CD4-positive, alpha-beta T cell (primary cell): ENCODE data around the gene LIPT1. TPM values are rescaled to one million over a fixed set of nuclear protein-coding genes. Genes with fewer than 3 reads are reported as not detected.

Source experiments
- ATAC-seq: fragments of 200-7000 bp; cut with Tn5 transposase; one replicate; pipeline ENCODE4 v1.10.0; 2022; ENCODE audit warnings: mild to moderate bottlenecking; ENCODE audit not compliant: poor library complexity
- CTCF ChIA-PET: fragments of 350-600 bp; sonication (Branson Sonifier 250); formaldehyde crosslinking; loops from one replicate; lab custom pipeline; 2021; ENCODE audit warnings: antibody characterized with exemption, inconsistent platforms; lab: Charles Lee
- POLR2A ChIA-PET: fragments of 350-600 bp; sonication (Branson Sonifier 250); formaldehyde crosslinking; loops from one replicate; lab custom pipeline; 2021; ENCODE audit warnings: antibody characterized with exemption, inconsistent platforms; lab: Charles Lee
- DNase-seq, 14 experiments: peaks; one replicate each; pipeline ENCODE4 v3.0.0-alpha.2; 2013 to 2020; ENCODE audit warnings: mixed read lengths in 2 of 14
- H3K27ac ChIP-seq, 2 donors: one replicate each; pipeline versions ENCODE4 v1.5.1 to v1.7.0; 2013; ENCODE audit warnings: low read length in 2 of 2, low read depth in 1 of 2, mild to moderate bottlenecking in 1 of 2
- H3K27me3 ChIP-seq, 2 experiments: 1 replicate in 1 of 2; 2 replicates in 1 of 2; pipeline versions ENCODE4 v1.6.1 to v1.7.0; 2013; ENCODE audit warnings: low read length in 2 of 2, control low read depth in 1 of 2, mild to moderate bottlenecking in 1 of 2, moderate library complexity in 1 of 2; ENCODE audit not compliant: insufficient read depth in 2 of 2, control insufficient read depth in 1 of 2
- H3K36me3 ChIP-seq: one replicate; pipeline ENCODE4 v1.6.1; 2013; ENCODE audit warnings: low read length, control low read depth; ENCODE audit not compliant: insufficient read depth
- H3K4me1 ChIP-seq: one replicate; pipeline ENCODE4 v1.6.1; 2013; ENCODE audit warnings: low read length, control low read depth; ENCODE audit not compliant: insufficient read depth
- H3K4me3 ChIP-seq: one replicate; pipeline ENCODE4 v1.5.1; 2013; ENCODE audit warnings: mild to moderate bottlenecking, low read length, moderate library complexity
- H3K9me3 ChIP-seq, 2 experiments: 1 replicate in 1 of 2; 2 replicates in 1 of 2; pipeline versions ENCODE4 v1.6.1 to v1.7.0; 2013; ENCODE audit warnings: low read length in 2 of 2, mild to moderate bottlenecking in 2 of 2, control low read depth in 1 of 2, moderate library complexity in 1 of 2; ENCODE audit not compliant: control insufficient read depth in 1 of 2, insufficient read depth in 1 of 2
- H3K27ac Mint-ChIP-seq: one replicate; pipeline ENCODE4 v1.8.0; 2020; ENCODE audit warnings: mixed read lengths
- H3K27me3 Mint-ChIP-seq: one replicate; pipeline ENCODE4 v1.8.0; 2021; ENCODE audit warnings: mixed read lengths
- H3K36me3 Mint-ChIP-seq: one replicate; pipeline ENCODE4 v1.8.0; 2021; ENCODE audit warnings: low read depth, mixed read lengths
- H3K4me1 Mint-ChIP-seq: one replicate; pipeline ENCODE4 v1.8.0; 2021; ENCODE audit warnings: low read depth, mixed read lengths
- H3K4me3 Mint-ChIP-seq: one replicate; pipeline ENCODE4 v1.8.0; 2020; ENCODE audit warnings: mild to moderate bottlenecking, mixed read lengths
- H3K9me3 Mint-ChIP-seq: one replicate; pipeline ENCODE4 v1.8.0; 2020; ENCODE audit warnings: mixed read lengths
- intact Hi-C, 2 experiments: fragments of 100-400 bp; cut with DNase I in 1 of 2; cut with micrococcal nuclease in 1 of 2; formaldehyde crosslinking; loops; one replicate each; pipeline versions ENCODE4 v1.15.1 to v1.9.0; 2023 to 2025; cut with DNase I, micrococcal nuclease
- total RNA-seq, 174 experiments: library from RNA in 2 of 174; stranded (reverse) in 2 of 174; gene quantifications; one replicate each; pipeline ENCODE4 v1.2.3 and lab custom pipeline; 2021 to 2026
- TF ChIP-seq, protein P1 (sequence below): fragments of 200-600 bp; IDR thresholded peaks from one replicate; pipeline ENCODE4 v1.8.0; 2022; ENCODE audit warnings: antibody characterized with exemption, mild to moderate bottlenecking

Gene LIPT1
- total RNA-seq, 2 experiments from 2014 or later, result 12.5 to 13.3 TPM

GRCh38 chr2:99152199-99152895 is 2.4 kb upstream of the LIPT1 start:
- H3K27me3 ChIP-seq, result no peaks in the 10 kb centered on the region

GRCh38 chr2:99153921-99154604 is 704 bp upstream of the LIPT1 start:
- Mint-ChIP-seq H3K36me3 (peaks cover 45% of the 10 kb centered on the region), H3K4me3 (no peak overlapping the region), H3K27me3 (no peaks in the 10 kb centered on the region), H3K9me3 (no peaks in the 10 kb centered on the region), H3K27ac (no peak overlapping the region), H3K4me1 (peaks cover 35% of the 10 kb centered on the region)
- Histone ChIP-seq H3K9me3 (no peaks in the 10 kb centered on the region), H3K36me3 (peaks cover 10% of the 10 kb centered on the region), H3K27ac (peak overlapping the region; percentile 93 to 95), H3K4me1 (peaks cover 21% of the 10 kb centered on the region), H3K27me3 (no peaks in the 10 kb centered on the region), H3K4me3 (peak overlapping the region; percentile 69)
- TF ChIP-seq, protein P1, sequence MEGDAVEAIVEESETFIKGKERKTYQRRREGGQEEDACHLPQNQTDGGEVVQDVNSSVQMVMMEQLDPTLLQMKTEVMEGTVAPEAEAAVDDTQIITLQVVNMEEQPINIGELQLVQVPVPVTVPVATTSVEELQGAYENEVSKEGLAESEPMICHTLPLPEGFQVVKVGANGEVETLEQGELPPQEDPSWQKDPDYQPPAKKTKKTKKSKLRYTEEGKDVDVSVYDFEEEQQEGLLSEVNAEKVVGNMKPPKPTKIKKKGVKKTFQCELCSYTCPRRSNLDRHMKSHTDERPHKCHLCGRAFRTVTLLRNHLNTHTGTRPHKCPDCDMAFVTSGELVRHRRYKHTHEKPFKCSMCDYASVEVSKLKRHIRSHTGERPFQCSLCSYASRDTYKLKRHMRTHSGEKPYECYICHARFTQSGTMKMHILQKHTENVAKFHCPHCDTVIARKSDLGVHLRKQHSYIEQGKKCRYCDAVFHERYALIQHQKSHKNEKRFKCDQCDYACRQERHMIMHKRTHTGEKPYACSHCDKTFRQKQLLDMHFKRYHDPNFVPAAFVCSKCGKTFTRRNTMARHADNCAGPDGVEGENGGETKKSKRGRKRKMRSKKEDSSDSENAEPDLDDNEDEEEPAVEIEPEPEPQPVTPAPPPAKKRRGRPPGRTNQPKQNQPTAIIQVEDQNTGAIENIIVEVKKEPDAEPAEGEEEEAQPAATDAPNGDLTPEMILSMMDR, result no peak
- ChIA-PET POLR2A (interaction anchor here (0.6 to 7.2 kb wide), 15 partner anchors 8 to 545 kb away, joined by 3 to 142 read pairs (median 5); partner anchors contain the start of genes C2orf15, EIF5B, MITD1 and MRPL30), CTCF (interaction anchor here (1.4 to 2.2 kb wide), 4 partner anchors 12 to 182 kb away, joined by 5 to 13 read pairs (median 8); partner anchors contain the start of genes C2orf15, EIF5B and TXNDC9)
- intact Hi-C loops, result loop anchor here (1.0 to 10.0 kb wide), 7 partner anchors 13 to 1159 kb away; partner anchors contain the start of genes C2orf15 (in 2 of the 2), COA5 (in 1 of the 2), MITD1 (in 1 of the 2) and MRPL30 (in 1 of the 2)
- DNase-seq (peak in 1 of 14 experiments; percentile 24), ATAC-seq (no peak)

More at GRCh38 chr2:99152199-99152895, 2.4 kb upstream of the LIPT1 start:
- CTCF ChIA-PET, result no interaction called here
- Histone ChIP-seq H3K27ac (no peak overlapping the region), H3K36me3 (peaks cover 11% of the 10 kb centered on the region), H3K9me3 (no peaks in the 10 kb centered on the region), H3K4me1 (peaks cover 21% of the 10 kb centered on the region), H3K4me3 (no peak overlapping the region)
- no peak overlapping the region for H3K4me3 Mint-ChIP-seq
- H3K9me3 Mint-ChIP-seq, result no peaks in the 10 kb centered on the region
- peaks cover 24% of the 10 kb centered on the region for H3K4me1 Mint-ChIP-seq
- intact Hi-C loops, result loop anchor here (5.0 to 10.0 kb wide), 5 partner anchors 318 to 1158 kb away; partner anchors contain the start of genes COA5 (in 1 of the 2), REV1 (in 1 of the 2), TMEM131 (in 1 of the 2) and UNC50 (in 1 of the 2)
- no peak overlapping the region for H3K27ac Mint-ChIP-seq
- H3K27me3 Mint-ChIP-seq, result no peaks in the 10 kb centered on the region
- DNase-seq, result no peak
- POLR2A ChIA-PET, result interaction anchor here (7.2 kb wide), 1 partner anchor 10 kb away, joined by 142 read pairs; the partner anchor contains the start of gene C2orf15
- ATAC-seq, result no peak
- TF ChIP-seq, protein P1, result no peak
- peaks cover 32% of the 10 kb centered on the region for H3K36me3 Mint-ChIP-seq

- POLR2A ChIA-PET, result interaction anchor here (1.6 to 7.2 kb wide), 2 partner anchors 15 to 23 kb away, joined by 6 to 142 read pairs; partner anchors contain the start of gene C2orf15
- TF ChIP-seq, protein P1, result no peak
- no peak overlapping the region for H3K4me3 ChIP-seq
- no peak for ATAC-seq
- no peaks in the 10 kb centered on the region for H3K27me3 ChIP-seq
- H3K9me3 ChIP-seq, result no peaks in the 10 kb centered on the region
- H3K4me1 ChIP-seq, result peaks cover 21% of the 10 kb centered on the region
- CTCF ChIA-PET, result interaction anchor here (1.0 kb wide), 1 partner anchor 11 kb away, joined by 3 read pairs; no protein-coding TSS in a partner anchor
- no peak overlapping the region for H3K27ac ChIP-seq
- Mint-ChIP-seq H3K27me3 (no peaks in the 10 kb centered on the region), H3K9me3 (no peaks in the 10 kb centered on the region), H3K4me1 (peaks cover 43% of the 10 kb centered on the region), H3K36me3 (peaks cover 64% of the 10 kb centered on the region), H3K4me3 (peak overlapping the region; percentile 70), H3K27ac (no peak overlapping the region)
- DNase-seq, result no peak
- H3K36me3 ChIP-seq, result peaks cover 21% of the 10 kb centered on the region
- intact Hi-C loops, result loop anchor here (5.0 to 10.0 kb wide), 5 partner anchors 322 to 1162 kb away; partner anchors contain the start of genes COA5 (in 1 of the 2), REV1 (in 1 of the 2), TMEM131 (in 1 of the 2) and UNC50 (in 1 of the 2)
Measured at GRCh38 chr2:99156891-99157290, 2.1 kb downstream of the LIPT1 start.
